HG02938 (cell line): ENCODE measurements around the gene HLX.

Source experiments
- ATAC-seq: cut with Tn5 transposase; IDR thresholded peaks from one replicate; pipeline ENCODE4 v1.9.1; 2021; ENCODE audit warnings: mild to moderate bottlenecking, moderate library complexity; ENCODE audit not compliant: unreplicated experiment

HLX gene

DNA sequence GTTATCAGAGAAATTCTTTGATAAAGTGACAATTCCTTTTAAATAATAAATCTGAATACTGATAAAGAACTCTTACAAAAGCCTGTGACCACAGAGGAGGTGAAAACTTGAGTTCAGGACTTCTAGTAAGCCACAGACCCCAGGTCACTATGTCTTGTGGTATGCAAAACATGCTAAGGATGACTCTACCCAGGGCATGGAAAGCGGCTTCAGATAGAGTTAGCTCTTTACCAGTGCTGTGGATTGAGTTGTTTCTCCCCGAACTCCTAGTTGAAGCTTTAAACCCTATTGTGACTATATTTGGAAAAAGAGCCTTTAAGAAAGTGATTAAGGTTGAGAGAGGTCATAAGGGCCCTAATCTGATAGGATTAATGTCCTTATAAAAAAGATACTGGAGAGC, 42.3 kb downstream of the HLX start:
- no peak for ATAC-seq

GRCh38 chr1:220921971-220922635, 42.9 kb downstream of the HLX start:
- ATAC-seq, result no peak

DNA sequence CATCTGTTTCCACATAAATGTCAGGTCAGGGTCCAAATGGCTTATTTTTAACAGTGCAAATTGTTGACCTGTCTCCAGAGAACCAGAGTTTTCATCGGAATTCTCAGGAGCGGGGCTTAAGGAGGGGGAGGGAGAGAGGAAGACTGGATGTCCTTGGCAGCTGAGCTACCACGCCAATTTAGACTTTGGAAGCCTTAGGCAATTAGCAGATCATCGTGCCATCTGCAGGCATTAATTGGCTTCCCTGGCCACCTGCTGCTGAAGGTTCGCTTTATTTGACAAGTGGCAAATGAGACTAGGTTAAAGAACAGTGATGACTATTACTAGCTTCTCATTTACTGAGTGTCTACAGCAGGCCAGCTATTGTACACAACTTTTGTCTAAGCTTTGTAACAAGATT, 43.7 kb downstream of the HLX start:
- no peak for ATAC-seq

- ATAC-seq, result no peak
These were observed 45.2 kb downstream of the HLX start for GRCh38 chr1:220924331-220924970.

GRCh38 chr1:220925707-220926106, 46.5 kb downstream of the HLX start:
- no peak for ATAC-seq

DNA sequence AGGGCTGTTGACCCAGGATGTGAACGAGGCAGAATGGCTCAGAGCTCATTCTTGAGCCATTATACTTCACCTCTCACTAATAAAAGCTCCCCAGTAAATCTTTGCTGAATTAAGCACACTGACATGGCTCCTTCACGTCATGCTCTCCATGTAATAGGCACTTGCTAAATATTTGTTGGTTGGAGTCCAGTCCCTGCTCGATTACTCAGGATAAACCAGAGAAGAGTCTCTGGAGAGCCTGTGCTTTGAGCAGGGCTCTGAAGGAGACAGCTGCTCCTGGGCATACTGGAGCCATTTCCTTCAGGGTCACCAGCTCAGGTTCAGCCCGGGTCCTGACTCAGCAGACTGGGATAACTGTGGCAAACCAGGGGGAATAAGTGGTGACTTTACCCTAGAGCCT, 46.9 kb downstream of the HLX start:
- no peak for ATAC-seq

DNA sequence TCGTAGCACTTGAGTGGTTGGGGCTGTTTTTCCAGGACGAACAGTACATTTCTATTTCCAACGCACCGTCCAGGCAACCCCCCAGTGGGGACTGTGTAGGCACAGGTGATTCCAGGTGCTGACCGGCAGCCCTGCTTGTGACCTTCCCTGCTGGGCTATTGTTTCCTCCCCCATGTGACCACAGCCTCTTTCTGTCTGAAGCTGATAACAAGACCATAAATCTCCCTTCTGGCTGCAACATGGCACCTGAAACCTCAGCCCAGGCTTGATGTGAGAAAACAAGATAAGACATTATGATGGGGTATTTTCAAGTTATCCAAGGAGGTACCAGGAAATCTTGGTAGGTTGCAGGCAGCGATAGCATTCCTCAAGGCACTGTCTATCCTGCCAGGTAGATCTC, 48.2 kb downstream of the HLX start:
- no peak for ATAC-seq

DNA sequence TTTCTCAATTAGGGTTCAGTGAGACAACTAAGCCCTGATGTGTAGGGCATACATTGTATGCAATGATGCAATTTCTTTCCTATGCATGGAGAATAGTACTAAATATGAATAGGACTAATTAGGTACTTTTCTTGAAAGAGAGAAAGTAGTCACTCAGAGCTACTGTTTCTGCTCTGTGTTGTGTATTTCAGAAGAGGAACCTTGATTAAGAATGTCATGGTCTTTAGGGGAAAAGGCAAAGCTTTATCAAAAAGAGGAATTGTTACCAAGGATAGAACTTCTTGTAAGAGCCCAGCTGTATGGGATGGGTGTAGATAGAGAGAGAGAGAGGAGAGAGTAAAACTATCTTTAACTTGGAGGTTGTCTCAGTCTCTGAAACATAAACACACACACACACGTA, 49.1 kb downstream of the HLX start:
- ATAC-seq, result no peak

DNA sequence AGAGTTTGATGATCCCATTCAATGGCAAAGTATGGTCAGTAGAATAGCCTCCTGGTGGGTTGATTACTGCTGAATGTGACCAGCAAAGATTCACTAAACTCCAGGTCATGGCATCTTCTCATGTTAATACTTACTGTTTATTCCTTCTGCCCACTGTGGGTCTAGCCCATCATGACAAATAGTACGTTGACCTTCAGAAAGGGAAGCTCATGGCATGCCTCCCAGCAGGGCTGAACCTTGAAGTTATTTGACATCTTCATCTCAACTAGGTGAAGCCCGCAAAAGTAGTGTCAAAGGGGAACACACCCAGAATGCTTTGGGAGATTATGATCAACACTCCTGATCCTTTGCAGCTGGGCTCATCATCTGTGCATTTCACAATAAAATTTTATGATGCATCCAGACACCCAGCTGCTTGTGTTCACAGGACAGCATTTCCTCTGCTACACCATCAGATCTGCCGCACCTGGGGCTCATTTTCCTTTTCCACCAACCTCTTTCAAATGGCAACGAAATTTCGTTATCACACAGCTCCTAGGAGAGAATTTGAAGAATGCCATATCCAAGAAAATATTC, 49.6 kb downstream of the HLX start:
- no peak for ATAC-seq

GRCh38 chr1:220929304-220929703, 50.1 kb downstream of the HLX start:
- no peak for ATAC-seq
